Thoracic aorta (tissue), 2 donors: Measurements from ENCODE around the gene KAZALD1. TPM values are rescaled to one million over a fixed set of nuclear protein-coding genes. Genes with fewer than 3 reads are reported as not detected.

Experiments used
- ATAC-seq: fragments of 150-250 bp; one replicate; pipeline ENCODE4 v1.8.0; 2017; ENCODE audit warnings: low read depth; ENCODE audit not compliant: insufficient number of reproducible peaks, low FRiP score
- DNase-seq: peaks from one replicate; pipeline ENCODE4 v3.0.0-alpha.2; 2020; ENCODE audit warnings: low spot score
- H3K27ac ChIP-seq, 2 donors: fragments of 200-600 bp; sonication (generic); 1 replicate in 1 of 2; 2 replicates in 1 of 2; pipeline ENCODE4 v1.5.1; 2016; ENCODE audit warnings: mild to moderate bottlenecking in 2 of 2, moderate library complexity in 2 of 2
- H3K27me3 ChIP-seq: fragments of 200-600 bp; sonication (generic); replicated peaks from 2 replicates; pipeline ENCODE4 v1.6.0; 2016; ENCODE audit warnings: mild to moderate bottlenecking; ENCODE audit not compliant: insufficient read depth
- H3K36me3 ChIP-seq: fragments of 200-600 bp; sonication (generic); one replicate; pipeline ENCODE4 v1.5.1; 2016
- H3K4me1 ChIP-seq, 2 donors: fragments of 200-600 bp; sonication (generic); 1 replicate in 1 of 2; 2 replicates in 1 of 2; pipeline versions ENCODE4 v1.5.1 to v1.6.0; 2016; ENCODE audit warnings: low read depth in 2 of 2, mild to moderate bottlenecking in 1 of 2; ENCODE audit not compliant: control insufficient read depth in 1 of 2
- H3K4me3 ChIP-seq: fragments of 200-600 bp; sonication (generic); 2 replicates; pipeline ENCODE4 v1.5.1; 2016; ENCODE audit warnings: mild to moderate bottlenecking
- H3K9me3 ChIP-seq: fragments of 200-600 bp; sonication (generic); 2 replicates; pipeline ENCODE4 v1.5.1; 2016
- CTCF ChIP-seq: fragments of 200-600 bp; sonication (generic); IDR thresholded peaks from one replicate; pipeline ENCODE4 v1.5.1; 2019; ENCODE audit warnings: antibody characterized with exemption
- total RNA-seq, 2 donors: library from RNA; depleted of rRNA; stranded (reverse); fragments of >200 nt; gene quantifications; one replicate each; pipeline versions ENCODE4 v1.1.0 to v1.2.3, GENCODE V29; 2016

Gene KAZALD1
- total RNA-seq, 2 donors from 2014 or later, result 30.0 to 34.1 TPM

DNA sequence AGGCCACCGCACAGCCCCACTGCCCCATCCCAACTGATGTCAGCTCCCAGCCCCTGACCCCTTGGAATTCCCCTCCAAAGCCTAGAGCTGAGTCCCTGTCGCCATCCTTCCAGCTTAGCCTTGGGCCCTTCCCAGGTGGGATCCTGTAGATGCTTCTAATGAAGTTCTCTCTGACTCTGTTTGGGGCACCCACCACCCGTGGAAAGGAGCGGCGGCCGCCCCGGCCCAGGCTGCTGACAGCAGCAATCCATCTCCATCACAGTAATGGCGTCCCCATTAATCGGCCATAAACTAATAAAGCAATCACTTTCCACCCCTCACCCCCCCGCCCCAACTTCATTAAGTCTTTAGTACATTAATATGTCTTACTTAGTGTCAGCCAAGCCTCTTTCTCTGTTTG is 25.6 kb downstream of the KAZALD1 start:
- Histone ChIP-seq H3K9me3 (no peaks in the 10 kb centered on the region), H3K27ac (no peak overlapping the region), H3K4me3 (no peak overlapping the region), H3K4me1 (no peaks in the 10 kb centered on the region), H3K36me3 (no peaks in the 10 kb centered on the region), H3K27me3 (no peaks in the 10 kb centered on the region)
- ATAC-seq, result no peak
- no peak for DNase-seq
- TF ChIP-seq CTCF, result no peak

- no peak overlapping the region for H3K27ac ChIP-seq
- no peaks in the 10 kb centered on the region for H3K27me3 ChIP-seq
- ATAC-seq (no peak), DNase-seq (no peak)
- no peaks in the 10 kb centered on the region for H3K9me3 ChIP-seq
- TF ChIP-seq CTCF, result no peak
- no peaks in the 10 kb centered on the region for H3K36me3 ChIP-seq
- no peaks in the 10 kb centered on the region for H3K4me1 ChIP-seq
- no peak overlapping the region for H3K4me3 ChIP-seq
Measured at GRCh38 chr10:101087965-101088364, 26.2 kb downstream of the KAZALD1 start.

DNA sequence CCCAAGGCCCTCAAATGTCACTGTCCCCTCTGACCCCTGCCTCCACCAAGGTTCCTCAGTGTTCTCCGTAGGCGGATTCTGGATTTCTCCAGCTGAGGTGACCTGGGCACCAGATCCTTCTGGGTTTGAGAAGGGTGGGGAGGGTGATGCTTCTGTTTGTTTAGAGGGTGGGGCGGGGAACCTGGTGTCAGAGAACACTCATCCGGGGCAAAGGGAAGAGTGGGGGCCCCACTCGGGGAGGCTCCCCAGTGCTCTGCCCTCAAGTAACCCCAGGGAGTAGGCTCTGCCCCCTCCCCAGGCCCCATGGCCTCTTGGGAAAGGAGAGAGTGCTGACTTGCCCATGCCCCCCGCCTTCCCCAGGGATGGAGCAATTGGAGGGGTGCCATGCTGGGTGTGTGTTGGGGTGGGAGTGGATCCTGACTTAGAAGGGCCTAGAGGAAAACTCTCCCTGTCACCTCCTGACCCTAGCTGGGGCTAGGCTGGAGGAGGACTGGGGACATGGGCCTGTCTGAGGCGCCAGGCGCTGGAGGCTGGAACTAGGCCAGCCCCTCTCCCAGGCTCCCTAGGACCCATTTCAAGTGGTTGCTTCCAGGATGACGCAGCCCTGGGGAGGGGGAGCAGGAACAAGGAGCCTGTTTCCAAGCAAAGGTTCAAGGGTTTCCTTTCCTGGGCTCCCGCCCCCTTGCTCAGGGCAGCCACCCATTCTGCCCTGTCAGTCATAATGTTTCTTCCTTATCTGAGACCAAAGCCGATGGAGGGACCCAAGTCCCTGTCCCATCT is 27.9 kb downstream of the KAZALD1 start:
- no peak for TF ChIP-seq CTCF
- no peak overlapping the region for H3K4me3 ChIP-seq
- H3K36me3 ChIP-seq, result no peaks in the 10 kb centered on the region
- no peak for ATAC-seq
- DNase-seq, result no peak
- no peaks in the 10 kb centered on the region for H3K9me3 ChIP-seq
- no peak overlapping the region for H3K27ac ChIP-seq
- no peaks in the 10 kb centered on the region for H3K4me1 ChIP-seq
- peaks cover under 1% of the 10 kb centered on the region for H3K27me3 ChIP-seq

DNA sequence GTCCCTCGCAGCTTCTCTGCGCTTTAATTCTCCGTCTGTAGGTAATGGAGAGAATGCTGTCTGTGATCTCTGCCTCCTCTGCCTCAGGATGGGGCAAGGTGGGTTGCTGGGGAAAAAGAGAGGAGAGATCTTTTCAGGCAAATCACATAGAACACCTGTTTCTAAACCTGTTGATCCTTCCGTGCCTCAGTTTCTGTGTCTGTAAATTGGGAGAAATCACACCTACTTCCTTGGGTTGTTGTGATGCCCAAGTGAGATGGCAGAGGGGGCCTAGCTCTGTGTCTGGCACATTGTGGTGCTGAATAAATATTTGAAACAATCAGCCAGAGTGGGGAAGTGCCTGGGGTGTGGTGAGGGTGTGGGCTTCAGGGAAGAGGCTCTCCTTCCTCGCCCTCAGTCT is 28.8 kb downstream of the KAZALD1 start:
- no peak for DNase-seq
- ATAC-seq, result no peak
- peaks cover 7% of the 10 kb centered on the region for H3K27me3 ChIP-seq

More for the DNA sequence above, 28.8 kb downstream of the KAZALD1 start:
- H3K4me1 ChIP-seq, result no peaks in the 10 kb centered on the region
- H3K36me3 ChIP-seq, result no peaks in the 10 kb centered on the region
- no peak for TF ChIP-seq CTCF
- H3K9me3 ChIP-seq, result no peaks in the 10 kb centered on the region
- H3K27ac ChIP-seq, result no peak overlapping the region
- H3K4me3 ChIP-seq, result no peak overlapping the region
